ENCODE measurements around the gene QPRT.
A peak's percentile ranks its signal among the peaks of the same experiment; 100 is the strongest.

DNA sequence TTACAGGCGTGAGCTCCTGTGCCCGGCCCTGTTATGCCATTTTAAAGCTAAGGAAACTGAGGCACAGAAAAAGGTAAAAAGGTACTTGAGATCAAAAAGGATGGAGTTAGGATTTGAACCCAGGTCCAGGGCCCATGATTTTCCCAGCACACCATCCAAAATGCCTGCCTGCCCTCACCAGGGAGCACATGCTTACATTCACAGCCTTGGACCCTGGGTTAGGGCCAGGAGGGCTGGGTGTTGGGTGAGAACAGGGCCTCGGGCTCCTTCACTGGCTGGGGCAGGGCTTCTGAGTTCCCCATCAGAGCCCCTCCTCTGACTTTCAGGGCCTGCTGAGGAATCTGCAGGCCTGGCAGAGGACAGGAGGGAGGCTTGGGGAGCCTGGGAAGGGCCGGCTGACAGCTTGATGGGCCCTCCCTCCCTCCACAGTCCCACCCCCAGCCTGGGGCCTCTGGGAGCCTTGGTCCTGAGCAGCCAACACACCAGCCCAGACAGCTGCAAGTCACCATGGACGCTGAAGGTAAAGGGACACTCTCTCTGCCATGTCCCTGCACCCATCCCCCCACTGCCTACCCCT, at the start of gene QPRT:
- TF ChIP-seq, protein P1, sequence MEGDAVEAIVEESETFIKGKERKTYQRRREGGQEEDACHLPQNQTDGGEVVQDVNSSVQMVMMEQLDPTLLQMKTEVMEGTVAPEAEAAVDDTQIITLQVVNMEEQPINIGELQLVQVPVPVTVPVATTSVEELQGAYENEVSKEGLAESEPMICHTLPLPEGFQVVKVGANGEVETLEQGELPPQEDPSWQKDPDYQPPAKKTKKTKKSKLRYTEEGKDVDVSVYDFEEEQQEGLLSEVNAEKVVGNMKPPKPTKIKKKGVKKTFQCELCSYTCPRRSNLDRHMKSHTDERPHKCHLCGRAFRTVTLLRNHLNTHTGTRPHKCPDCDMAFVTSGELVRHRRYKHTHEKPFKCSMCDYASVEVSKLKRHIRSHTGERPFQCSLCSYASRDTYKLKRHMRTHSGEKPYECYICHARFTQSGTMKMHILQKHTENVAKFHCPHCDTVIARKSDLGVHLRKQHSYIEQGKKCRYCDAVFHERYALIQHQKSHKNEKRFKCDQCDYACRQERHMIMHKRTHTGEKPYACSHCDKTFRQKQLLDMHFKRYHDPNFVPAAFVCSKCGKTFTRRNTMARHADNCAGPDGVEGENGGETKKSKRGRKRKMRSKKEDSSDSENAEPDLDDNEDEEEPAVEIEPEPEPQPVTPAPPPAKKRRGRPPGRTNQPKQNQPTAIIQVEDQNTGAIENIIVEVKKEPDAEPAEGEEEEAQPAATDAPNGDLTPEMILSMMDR (IDR thresholded peaks at IDR 0.05; ENCODE audit: low read depth, low read length, missing input control), result no peak
- TF ChIP-seq MAX (IDR thresholded peaks at IDR 0.05) (peak; percentile 29), ZBTB33 (IDR thresholded peaks at IDR 0.05) (no peak), HNF4G (IDR thresholded peaks at IDR 0.05) (no peak), RAD21 (IDR thresholded peaks at IDR 0.05) (no peak)

Data from liver (tissue), 3 donors.